22Rv1 (cell line): ENCODE data around the gene TCL1B.

Experiments
- ZFX ChIP-seq: fragments of 450-650 bp; IDR thresholded peaks from 2 replicates; pipeline ENCODE4 v1.6.1; 2017; ENCODE audit warnings: antibody characterized with exemption, borderline replicate concordance
- TF ChIP-seq, protein P1 (sequence below): fragments of 450-650 bp; IDR thresholded peaks from 2 replicates; pipeline ENCODE4 v1.5.1; 2017; ENCODE audit warnings: mild to moderate bottlenecking

DNA sequence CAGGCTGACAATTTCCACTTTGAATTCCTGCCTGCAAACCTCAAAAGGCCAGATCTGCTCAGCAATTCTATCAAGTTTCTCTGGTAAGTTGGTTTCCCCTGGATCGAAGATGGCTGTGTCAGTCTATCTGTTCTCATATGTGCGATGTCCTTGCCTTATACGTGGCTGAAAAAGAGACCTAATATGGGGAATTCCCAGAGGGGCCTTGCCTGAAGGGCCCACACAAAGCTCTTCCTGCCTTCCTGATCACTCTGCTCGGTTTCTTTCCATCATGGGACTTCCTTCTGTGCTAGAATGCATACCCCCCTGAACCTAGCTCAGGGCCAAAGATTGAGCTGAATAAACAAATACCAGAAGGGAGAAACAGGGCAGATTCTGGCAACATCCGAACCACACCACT lies 13.2 kb downstream of the TCL1B start:
- TF ChIP-seq, protein P1, sequence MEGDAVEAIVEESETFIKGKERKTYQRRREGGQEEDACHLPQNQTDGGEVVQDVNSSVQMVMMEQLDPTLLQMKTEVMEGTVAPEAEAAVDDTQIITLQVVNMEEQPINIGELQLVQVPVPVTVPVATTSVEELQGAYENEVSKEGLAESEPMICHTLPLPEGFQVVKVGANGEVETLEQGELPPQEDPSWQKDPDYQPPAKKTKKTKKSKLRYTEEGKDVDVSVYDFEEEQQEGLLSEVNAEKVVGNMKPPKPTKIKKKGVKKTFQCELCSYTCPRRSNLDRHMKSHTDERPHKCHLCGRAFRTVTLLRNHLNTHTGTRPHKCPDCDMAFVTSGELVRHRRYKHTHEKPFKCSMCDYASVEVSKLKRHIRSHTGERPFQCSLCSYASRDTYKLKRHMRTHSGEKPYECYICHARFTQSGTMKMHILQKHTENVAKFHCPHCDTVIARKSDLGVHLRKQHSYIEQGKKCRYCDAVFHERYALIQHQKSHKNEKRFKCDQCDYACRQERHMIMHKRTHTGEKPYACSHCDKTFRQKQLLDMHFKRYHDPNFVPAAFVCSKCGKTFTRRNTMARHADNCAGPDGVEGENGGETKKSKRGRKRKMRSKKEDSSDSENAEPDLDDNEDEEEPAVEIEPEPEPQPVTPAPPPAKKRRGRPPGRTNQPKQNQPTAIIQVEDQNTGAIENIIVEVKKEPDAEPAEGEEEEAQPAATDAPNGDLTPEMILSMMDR = no peak
- no peak for TF ChIP-seq ZFX
